ENCODE data around the gene EDDM13. TPM values are rescaled to one million over a fixed set of nuclear protein-coding genes. Genes with fewer than 3 reads are reported as not detected.
"Not testable (repeated sequence)": the region's sequence is repeated elsewhere in the genome, so short reads cannot be mapped to it uniquely, and the experiment has no call there.

The EDDM13 gene
- not detected in 2 replicates for total RNA-seq (2014; rRNA removed; shearing (Covaris generic))

GRCh38 chr19:56272161-56272798 is at the start of gene EDDM13:
Gene EDDM13, plus strand, starts transcription at chr19:56272748. Its CDS starts 87 bp downstream, at chr19:56272835.
- in situ Hi-C loops (cut with HindIII; ENCODE audit: low sequenced_read_pairs): no loop called here
- peak; percentile 34 for DNase-seq (ENCODE audit: low spot score)

- no peak for DNase-seq (ENCODE audit: low spot score)
- in situ Hi-C loops (cut with HindIII; ENCODE audit: low sequenced_read_pairs): no loop called here
Observed at GRCh38 chr19:56222901-56223300, 49.6 kb upstream of the EDDM13 start.

- DNase-seq (ENCODE audit: low spot score): no peak
- in situ Hi-C loops (cut with HindIII; ENCODE audit: low sequenced_read_pairs): no loop called here
Observed at GRCh38 chr19:56223481-56223880, 49.1 kb upstream of the EDDM13 start.

DNA sequence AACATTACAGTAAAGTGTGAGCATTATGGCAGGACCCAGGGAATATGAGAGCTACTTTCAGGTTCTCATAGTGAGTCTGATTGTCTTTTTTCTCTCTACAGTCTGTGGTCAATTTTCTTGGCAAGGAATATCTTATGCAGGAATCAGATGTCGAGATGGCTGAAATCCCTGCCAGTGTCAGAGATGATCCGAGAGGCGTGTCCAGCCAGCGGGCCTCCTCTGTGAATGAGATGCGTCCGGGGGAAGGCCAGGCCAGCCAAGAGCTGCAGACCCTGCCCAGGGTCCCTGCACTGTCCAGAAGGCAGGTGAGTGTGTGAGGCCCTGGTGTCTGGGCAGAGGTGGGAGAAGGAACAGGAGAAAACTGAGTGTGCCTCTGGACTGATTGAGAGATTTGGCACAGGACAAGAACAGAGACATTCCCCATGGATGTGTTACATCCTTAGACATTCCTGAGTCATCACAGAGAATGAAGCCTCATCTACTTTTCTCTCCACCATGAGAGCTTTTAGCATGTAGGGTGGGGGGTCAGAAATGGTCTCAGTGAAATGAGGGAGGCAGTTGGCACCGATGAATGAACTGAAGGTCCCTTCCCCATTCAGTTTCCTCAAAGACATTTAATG is 27.3 kb upstream of the EDDM13 start:
- in situ Hi-C loops (cut with HindIII; ENCODE audit: low sequenced_read_pairs): no loop called here
- DNase-seq (ENCODE audit: low spot score): no peak

DNA sequence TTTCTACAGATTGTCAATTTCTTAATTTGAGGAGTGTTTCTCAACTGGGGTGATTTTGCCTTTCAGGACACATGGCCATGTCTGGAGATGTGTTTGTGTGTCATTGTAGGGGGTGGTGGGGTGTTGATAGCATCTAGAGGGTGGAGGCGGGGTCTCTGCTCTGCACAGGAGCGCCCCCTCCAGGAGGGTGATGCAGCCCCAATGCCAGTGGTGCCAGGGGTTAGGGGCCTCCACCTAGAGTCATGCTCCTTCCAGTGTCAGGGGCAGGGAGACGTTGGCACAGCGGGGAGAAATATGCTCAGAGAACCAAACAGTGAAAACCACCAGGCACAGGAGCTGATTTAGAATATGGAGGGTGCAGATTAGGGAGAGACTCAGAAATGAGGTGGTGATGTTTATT is 26.8 kb upstream of the EDDM13 start:
- in situ Hi-C loops (cut with HindIII; ENCODE audit: low sequenced_read_pairs); DNase-seq (ENCODE audit: low spot score): not testable (repeated sequence)

GRCh38 chr19:56248736-56249338 is 23.7 kb upstream of the EDDM13 start:
- in situ Hi-C loops (cut with HindIII; ENCODE audit: low sequenced_read_pairs); DNase-seq (ENCODE audit: low spot score): not testable (repeated sequence)

- in situ Hi-C loops (cut with HindIII; ENCODE audit: low sequenced_read_pairs): no loop called here
- peak; percentile 49 for DNase-seq (ENCODE audit: low spot score)
Observed at GRCh38 chr19:56252699-56253422, 19.7 kb upstream of the EDDM13 start.

DNA sequence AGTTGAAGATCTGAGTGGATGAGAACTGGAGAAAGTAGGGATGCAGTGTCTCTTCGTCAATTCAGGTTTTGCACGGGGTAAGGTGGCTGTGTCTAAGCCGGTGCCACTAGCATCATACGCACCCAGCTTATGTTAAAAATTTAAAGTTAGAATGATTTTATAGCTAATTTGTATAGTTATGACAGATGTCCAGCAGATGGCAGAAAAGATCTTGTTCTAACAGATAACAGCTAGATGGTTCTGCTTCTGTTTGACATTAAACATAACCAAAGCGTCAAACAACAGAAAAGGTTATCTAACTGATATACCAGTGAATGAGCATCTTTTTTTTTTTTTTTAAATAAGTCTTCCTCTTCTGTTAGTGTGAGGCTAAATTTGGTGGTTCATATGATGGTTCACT is 18.8 kb upstream of the EDDM13 start:
- in situ Hi-C loops (cut with HindIII; ENCODE audit: low sequenced_read_pairs): no loop called here
- peak; percentile 82 for DNase-seq (ENCODE audit: low spot score)

GRCh38 chr19:56258272-56258671 is 14.3 kb upstream of the EDDM13 start:
- DNase-seq (ENCODE audit: low spot score): no peak
- in situ Hi-C loops (cut with HindIII; ENCODE audit: low sequenced_read_pairs): no loop called here

DNA sequence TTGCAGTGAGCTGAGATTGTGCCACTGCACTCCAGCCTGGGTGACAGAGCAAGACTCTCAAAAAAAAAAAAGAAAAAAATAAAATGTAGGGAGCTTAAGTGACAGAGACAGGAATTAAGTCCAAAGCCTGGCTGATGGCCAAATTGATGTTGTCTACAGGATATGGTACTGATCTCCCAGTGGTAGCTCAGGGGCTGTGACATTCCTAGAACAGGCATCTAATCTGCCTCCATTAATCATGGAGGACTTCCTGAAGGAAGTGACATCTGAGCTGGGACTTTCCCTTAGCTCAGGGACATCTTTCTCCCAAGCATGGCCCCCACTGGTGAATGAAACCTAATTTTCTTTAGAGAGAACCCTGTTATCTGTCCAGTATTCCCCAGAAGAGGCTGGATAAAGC is 11.4 kb upstream of the EDDM13 start:
- DNase-seq (ENCODE audit: low spot score): no peak
- in situ Hi-C loops (cut with HindIII; ENCODE audit: low sequenced_read_pairs): no loop called here

DNA sequence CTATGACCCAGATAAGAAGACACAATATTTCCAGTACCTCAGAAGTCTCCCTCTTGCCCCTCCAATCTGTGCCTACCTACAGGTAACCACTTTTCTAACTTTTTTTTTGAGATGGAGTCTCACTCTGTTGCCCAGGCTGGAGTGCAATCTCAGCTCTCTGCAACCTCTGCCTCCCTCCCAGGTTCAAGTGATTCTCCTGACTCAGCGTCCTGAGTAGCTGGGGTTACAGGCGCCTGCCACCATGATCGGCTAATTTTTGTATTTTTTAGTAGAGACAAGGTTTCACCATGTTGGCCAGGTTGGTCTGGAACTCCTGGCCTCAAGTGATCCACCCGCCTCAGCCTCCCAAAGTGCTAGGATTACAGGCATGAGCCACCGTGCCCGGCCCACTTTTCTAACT is 10.6 kb upstream of the EDDM13 start:
- DNase-seq (ENCODE audit: low spot score); in situ Hi-C loops (cut with HindIII; ENCODE audit: low sequenced_read_pairs): not testable (repeated sequence)

GRCh38 chr19:56263319-56263718 is 9.2 kb upstream of the EDDM13 start:
- in situ Hi-C loops (cut with HindIII; ENCODE audit: low sequenced_read_pairs): no loop called here
- no peak for DNase-seq (ENCODE audit: low spot score)

DNA sequence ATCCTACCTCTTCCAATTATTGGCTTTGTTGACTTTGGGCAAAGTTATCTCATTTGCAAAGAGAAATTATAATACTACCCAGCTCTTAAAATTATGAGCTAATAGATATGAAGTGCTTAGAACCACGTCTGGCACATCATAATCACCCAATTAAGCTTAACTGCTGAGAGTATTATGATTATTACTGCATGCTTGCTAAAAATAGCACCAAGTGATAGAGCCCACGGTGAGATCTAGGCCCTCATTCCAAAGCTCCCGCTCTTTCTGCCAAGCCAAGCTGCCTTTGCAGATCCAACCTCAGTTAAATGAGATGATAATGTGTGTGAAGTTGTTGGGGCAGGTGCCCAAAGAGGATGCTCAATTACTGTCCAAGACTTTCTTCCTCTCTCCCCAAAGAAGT is 6.5 kb upstream of the EDDM13 start:
- no peak for DNase-seq (ENCODE audit: low spot score)
- in situ Hi-C loops (cut with HindIII; ENCODE audit: low sequenced_read_pairs): no loop called here

DNA sequence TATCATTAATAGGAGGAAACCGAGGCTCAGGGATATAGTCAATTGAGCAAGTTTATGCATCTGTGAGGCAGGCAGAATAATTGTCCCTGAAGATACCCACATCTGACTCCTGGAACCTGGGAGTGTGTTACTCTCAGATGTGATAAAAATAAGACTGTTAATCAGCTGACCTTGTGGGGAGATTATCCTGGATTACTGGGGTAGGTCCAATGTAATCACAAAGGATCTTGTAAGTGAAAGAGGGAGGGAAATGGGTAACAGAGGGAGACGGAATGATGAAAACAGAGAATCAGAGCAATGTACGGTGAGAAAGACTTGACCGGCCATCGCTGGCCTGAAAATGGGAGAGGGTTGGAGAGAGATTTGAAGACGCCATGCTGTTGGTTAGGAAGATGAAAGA is 3.2 kb upstream of the EDDM13 start:
- in situ Hi-C loops (cut with HindIII; ENCODE audit: low sequenced_read_pairs): no loop called here
- DNase-seq (ENCODE audit: low spot score): no peak

DNA sequence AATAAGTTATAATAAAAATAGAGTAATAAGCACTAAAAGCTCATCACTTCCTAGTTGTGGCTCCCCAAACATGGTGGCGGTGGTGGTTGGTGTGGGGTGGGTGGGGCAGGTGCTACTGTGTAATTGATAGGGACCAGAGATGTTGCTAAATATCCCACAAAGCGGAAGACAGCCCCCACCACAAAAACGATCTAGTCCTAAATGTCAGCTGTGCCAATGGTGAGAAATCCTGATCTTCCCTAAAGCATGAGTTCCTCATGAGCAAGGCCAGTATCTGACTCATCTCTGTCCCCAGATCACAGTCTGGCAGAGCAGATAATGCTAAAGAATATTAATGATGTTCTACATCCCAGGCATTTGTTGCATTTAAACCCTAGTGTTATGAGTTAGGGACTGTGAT is 1.9 kb upstream of the EDDM13 start:
- DNase-seq (ENCODE audit: low spot score): no peak
- in situ Hi-C loops (cut with HindIII; ENCODE audit: low sequenced_read_pairs): no loop called here

DNA sequence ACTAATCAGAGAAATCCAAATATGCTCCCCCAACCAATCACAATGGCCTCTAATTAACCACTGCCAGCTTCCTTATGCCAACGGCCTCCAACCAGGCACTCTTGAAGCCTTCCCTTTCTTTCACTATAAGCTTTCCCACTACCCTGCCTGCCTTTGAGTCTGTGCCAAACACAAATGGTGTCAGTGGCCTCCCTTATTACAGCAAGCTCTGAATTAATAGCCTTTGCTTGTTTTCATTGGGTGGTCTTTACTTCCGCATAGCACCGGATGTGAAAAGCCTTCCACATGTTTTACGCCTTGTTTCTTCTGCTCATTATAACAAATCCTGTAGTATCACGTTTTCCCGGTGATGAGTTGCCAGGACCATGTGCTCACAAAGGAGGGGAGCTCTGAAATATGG is 1.4 kb upstream of the EDDM13 start:
- in situ Hi-C loops (cut with HindIII; ENCODE audit: low sequenced_read_pairs): no loop called here
- DNase-seq (ENCODE audit: low spot score): no peak

- in situ Hi-C loops (cut with HindIII; ENCODE audit: low sequenced_read_pairs): no loop called here
- no peak for DNase-seq (ENCODE audit: low spot score)
Observed at GRCh38 chr19:56273563-56274117, 1.1 kb downstream of the EDDM13 start.

DNA sequence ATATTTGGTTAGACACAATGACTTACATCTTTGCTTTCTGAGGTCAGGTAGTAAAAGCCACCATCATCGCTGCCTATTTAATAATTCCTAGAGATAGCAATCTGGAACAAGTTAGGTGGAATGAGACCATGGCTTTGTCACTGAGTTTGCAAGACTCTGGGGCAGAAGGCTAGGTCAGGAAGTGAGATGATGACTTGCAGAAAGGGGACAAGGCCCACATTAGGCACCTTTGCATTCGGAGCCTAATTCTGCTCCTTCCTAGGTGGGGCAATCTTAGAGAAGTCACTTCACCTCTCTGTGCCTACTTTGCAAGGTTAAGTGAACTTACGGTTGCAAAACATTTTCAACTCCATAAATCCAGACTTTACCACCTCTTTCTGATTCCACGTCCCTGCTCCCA is 10.3 kb downstream of the EDDM13 start:
- in situ Hi-C loops (cut with HindIII; ENCODE audit: low sequenced_read_pairs): no loop called here

DNA sequence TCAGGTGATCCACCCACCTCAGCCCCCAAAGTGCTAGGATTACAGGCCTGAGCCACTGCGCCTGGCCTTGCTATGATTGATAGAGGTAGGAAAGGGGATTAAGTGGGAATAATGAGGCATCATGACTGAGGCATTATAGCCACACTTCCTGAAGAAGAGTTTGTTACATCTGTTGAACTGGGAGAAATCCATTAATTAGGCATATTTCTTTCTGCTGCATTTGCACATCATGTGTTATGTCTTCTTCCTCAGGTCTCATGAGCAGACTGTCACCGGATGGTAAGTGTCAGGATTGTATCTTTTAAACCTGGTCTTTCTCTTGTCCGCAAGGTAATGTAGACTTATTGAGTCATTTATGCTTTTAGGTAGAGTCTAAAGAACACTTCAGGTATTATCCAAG is 12.2 kb downstream of the EDDM13 start:
- in situ Hi-C loops (cut with HindIII; ENCODE audit: low sequenced_read_pairs): no loop called here
- DNase-seq (ENCODE audit: low spot score): no peak

More for the DNA sequence above, 10.3 kb downstream of the EDDM13 start:
- no peak for DNase-seq (ENCODE audit: low spot score)

GRCh38 chr19:56290104-56290503 is 17.6 kb downstream of the EDDM13 start:
- in situ Hi-C loops (cut with HindIII; ENCODE audit: low sequenced_read_pairs): no loop called here
- no peak for DNase-seq (ENCODE audit: low spot score)

Data from G401 (cell line).